GM18526 (cell line): ENCODE measurements around the gene VPS26B.

Experiments
- POLR2A ChIP-seq: IDR thresholded peaks from 3 replicates; pipeline ENCODE4 v1.6.1; 2011; ENCODE audit not compliant: insufficient read length; ENCODE audit errors: extremely low read depth

VPS26B gene

DNA sequence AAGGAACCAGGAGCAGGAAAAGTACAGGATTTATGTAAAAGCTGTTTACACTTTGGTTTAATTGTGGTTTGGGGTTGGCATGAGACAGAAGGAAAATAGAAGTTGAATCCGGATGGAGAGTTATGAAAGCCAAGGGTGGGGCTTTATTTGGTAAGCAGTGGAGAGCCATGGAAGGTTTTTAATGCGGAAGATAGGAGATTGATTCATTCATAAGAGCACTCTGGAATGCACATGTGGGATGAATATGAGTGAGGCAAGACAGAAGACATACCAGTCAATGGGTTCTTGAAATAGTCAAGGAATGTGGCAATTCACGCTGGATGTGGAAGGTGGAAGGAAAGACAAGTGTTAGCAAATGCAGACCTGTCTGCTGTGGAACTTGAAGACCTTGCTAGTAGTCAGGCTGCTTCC is 42.4 kb downstream of the VPS26B start:
- no peak for TF ChIP-seq POLR2A

DNA sequence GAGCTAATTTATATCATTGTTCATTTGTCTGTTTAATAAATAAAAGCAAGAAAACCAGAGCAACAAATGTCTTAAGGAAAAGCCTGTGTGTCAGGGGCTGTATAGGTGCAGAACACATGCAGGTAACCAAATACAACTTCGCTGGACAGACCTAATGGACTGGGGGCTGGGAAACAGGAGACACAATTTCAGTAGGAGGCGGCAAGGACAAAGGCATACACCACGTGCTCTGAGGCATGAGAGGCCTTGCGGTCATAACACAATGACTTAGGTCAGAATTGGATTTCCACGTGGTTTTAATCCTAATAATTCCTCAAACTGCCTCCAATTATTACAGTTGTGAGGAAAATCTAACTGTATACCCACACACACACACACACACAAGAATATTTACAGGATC is 43.0 kb downstream of the VPS26B start:
- no peak for TF ChIP-seq POLR2A

DNA sequence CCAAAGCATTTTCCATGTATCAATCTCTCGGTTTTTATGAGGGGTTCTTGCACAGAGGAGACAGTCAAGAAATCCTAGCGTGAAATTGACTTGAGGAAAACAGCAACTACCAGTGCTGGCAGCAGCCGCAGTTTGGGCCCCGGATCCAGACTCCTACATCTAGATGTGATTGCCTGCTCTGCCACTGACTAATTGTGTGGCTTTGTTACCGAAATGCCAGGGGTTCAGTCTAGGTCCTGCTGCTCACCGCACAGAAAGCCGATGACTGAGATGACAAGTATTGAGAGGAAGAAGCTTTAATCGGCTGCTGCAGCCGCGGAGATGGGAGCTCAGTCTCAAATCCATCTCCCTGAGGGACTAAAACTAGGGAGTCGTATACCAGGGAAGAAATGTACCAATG is 43.5 kb downstream of the VPS26B start:
- TF ChIP-seq POLR2A = no peak

DNA sequence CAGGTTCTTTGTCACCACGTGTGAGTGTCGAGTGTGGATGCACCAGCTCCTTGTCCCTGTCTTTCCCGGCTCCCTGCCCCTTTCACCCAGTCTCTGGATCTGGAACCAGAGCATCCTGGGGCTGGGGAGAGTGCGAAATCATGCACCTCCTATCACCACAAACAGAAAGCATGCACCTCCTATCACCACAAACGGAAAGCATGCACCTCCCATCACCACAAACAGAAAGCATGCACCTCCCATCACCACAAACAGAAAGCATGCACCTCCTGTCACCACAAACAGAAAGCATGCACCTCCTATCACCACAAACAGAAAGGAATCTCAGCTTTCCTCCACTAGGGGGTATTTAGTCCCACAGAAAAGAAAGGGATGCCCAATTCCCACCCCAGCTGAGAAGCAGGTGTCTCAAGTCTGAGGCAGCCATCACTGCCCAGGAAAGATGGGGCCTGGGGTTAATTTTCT is 45.8 kb downstream of the VPS26B start:
- TF ChIP-seq POLR2A = no peak

DNA sequence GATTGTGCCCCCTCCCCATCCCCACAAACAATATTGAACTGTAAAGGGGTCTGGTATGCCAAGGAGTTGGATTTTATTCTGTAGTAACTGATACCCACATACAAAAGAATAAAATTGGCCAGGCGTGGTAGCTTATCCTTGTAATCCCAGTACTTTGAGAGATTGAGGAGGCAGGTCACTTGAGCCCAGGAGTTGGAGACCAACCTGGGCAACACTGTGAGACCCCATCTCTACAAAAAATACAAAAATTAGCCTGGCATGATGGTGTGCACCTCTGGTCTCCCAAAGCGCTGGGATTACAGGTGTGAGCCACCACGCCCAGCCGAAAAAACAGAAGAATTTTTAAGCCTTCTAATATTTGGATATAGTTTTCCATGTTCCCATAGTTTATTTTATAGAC is 47.5 kb downstream of the VPS26B start:
- no peak for TF ChIP-seq POLR2A

DNA sequence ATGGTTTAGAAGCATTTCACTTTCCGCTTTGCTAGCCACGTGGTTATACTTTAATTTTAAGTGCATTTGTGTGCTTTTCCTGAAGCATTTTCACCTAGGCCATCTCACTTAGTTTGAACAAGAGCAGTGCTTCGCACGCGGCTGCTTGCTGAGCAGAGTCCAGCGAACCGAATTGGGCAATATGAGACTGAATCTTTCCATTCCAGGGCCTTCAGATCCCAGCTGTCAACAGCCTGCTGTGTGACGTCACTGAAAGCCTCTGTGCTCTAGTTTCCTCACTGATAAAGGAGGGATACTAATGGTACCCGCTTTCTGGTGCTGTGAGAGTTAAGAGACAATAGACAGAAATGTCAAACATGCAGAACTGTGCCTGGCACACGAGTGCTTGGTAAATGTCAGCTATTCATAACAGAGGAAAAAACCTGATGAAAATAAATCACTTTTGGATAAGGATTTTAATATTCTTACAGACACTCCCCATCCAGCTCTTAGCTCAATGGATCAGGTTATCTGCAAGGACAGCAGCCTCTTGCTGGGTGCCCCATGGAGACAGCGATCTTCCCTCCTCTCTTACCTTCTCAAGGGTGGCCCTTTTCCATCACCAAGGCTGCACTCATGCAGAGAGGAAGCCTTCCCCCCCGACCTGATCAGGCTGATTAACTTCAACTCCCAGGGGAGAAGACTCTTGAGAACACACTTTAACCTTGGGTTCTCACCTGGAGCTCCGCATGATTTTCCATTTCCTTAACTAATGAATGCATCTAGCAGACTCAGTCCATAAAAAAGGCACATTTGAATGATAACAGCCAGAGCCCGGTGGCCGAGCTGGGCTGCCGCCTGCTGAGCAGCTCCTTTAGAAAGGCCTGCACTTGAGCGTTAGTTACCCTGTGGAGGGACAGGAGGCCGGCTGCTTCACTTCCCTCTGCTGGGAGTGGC is 48.2 kb downstream of the VPS26B start:
- TF ChIP-seq POLR2A = no peak

DNA sequence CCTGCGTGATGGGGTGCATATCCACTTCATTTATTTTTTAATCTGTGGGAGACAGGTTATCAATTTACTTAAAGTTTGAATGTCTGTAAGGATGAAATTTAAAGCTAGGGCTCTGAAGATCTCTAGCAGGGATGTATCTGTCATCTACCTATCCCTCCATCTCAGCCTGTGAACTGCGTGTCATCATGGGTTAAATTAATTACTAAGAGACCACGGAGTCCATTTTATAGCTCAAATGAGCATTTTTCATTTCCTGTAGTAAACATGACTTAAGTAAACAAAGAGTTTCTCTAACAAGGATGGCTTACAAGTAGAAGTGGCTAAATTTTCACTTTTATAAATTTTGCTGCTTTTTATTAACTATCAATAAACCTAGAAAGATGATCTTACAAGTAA is 48.8 kb downstream of the VPS26B start:
- no peak for TF ChIP-seq POLR2A

DNA sequence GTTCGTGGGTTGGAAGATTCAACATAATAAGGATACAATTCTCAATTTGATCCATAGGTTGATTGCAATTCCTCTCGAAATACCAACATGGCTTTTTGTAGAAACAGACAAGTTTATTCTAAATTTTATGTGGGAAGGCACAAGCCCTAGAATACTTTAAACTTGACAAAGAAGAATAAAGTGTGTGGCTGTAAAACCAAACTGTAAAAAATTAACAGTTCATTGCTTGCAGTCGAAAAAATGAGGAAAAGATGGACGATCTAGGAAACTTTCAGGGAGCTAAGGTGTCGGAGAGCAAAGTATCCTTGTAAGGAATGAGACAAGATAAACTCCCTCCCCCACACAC is 50.7 kb downstream of the VPS26B start:
- no peak for TF ChIP-seq POLR2A

DNA sequence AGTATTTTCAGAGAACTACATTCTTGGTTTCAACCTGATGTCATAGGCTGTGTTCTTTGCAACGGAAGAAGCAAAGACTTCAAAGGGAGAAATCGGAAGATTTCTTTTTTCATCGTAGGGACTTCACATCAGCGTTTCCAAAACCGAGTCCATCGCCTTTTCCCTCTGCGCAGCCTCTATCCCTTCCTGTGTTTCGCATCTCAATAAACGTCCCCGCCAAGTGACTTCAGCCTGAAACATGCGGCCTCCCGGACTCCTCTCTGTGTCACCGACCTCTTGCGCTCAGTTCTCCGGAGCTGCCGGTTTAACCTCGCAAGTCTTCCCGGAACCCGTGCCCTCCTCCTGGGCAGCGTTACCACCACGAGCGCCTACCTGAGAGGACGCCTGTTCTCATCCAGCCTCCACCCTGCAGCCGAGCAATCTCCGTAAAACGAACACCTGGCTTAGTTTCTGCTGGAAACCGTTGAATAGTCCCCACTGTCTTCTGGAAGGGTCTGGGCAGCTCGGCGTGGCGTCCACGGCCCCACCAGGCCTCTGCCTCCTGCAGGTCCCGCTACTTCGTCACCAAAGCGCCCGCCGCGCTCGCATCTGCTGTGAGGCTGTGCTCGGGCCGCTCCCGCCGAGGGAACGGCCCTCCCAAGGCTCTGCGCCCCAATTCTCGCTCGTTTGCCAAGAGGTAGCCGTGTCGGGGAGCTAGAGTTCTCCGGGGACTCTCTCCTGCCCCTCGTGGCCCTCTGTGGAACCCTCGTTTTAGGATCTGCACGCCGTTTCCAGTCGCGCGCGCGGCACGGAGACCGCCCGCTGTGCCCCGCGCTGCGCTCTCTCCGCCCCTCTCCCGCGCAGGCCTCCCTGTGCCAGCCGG is 51.3 kb downstream of the VPS26B start, which contains the start of gene GLB1L3:
Gene GLB1L3, plus strand, starts transcription at position 846 of the 862 bp plus-strand sequence. CDS start 362 bp downstream, outside the sequence.
- TF ChIP-seq POLR2A = no peak

DNA sequence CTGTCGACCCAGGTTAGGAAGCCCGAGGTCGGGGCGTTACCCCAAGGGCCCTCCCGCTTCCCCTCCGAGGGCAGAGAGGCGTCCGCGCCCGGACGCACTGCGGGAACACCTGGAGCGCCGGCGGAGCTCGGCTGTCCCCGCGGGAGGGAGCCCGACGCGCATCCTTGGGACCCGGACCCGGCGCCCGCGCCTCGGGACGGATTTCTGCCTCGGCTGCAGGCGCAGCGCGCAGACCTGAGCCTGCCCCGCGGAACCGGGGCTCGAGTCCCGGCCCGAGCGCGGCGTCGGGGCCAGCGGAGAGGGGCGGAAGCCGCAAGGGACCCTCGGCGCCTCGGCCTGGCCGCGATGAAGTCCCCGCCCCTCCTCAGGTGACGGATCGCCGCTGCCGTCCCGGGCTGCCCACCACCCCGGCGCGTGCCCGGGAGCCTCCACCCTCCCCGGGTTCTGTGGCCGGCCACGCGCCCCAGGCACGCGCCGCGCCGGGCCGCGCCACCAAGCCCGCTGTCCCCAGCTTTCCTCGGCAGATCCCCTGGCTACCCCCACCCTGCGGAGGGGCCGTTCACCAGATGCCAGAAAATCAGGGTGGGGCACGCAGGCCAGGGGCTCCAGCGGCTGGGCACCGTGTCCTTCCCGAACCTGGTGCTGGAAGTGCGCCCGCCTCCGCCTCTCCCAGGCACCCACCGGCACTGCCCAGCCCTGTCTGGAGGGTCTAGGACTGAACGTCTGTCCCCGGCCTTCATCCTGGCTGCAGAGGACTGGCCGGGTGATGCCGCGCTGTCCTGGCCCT is 52.1 kb downstream of the VPS26B start:
- no peak for TF ChIP-seq POLR2A

DNA sequence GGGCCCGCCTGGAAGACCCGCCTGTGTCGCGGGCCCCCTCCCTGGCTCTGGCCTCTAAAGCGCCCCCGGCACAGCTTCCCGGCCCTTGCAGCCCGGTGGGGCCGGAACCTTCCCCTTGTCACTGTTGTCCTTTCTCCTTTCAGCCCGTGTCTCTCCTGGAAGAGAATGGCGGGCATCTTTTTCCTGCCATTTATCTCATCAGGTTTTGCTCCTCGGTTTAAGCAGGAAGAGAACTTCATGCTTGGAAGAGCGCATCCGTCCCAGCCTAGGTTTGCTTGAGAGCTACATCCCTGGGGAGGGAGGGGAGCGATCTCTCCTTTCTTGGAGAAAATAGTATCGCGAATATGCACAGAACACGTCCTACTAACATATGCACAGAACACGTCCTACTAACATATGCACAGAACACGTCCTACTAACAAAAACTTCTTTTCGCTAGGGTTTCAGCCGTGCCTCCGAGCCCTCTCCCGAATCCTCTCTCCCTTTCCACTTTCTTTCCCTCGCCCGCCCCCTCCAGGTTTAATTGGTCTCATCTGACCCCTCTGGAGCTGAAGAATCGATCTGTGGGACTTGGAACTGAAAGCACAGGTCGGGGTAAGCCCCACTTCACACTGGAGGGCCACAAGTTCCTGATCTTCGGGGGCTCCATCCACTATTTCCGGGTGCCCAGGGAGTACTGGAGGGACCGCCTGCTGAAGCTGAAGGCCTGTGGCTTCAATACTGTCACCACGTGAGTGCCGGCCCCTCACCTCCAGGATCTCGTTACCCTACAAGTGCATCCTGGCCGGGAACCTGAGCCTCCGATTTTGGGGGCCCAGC is 52.9 kb downstream of the VPS26B start:
- no peak for TF ChIP-seq POLR2A

DNA sequence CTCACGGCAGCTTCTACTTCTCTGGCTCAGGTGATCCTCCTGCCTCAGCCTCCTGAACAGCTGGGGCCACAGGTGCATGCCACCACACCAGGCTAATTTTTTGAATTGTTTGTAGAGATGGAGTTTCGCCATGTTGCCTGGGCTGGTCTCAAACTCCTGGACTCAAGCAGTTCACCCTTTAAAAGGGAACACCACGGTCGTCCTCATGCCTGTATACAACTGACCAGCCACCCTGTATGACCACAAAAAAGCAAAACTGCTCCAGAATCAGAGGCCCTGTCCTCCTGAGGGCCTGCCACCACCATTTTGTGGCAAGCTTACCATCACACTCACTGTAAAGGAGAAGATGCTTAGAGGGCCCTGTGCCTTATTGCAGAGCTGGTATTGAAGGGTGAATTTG is 53.9 kb downstream of the VPS26B start:
- no peak for TF ChIP-seq POLR2A

DNA sequence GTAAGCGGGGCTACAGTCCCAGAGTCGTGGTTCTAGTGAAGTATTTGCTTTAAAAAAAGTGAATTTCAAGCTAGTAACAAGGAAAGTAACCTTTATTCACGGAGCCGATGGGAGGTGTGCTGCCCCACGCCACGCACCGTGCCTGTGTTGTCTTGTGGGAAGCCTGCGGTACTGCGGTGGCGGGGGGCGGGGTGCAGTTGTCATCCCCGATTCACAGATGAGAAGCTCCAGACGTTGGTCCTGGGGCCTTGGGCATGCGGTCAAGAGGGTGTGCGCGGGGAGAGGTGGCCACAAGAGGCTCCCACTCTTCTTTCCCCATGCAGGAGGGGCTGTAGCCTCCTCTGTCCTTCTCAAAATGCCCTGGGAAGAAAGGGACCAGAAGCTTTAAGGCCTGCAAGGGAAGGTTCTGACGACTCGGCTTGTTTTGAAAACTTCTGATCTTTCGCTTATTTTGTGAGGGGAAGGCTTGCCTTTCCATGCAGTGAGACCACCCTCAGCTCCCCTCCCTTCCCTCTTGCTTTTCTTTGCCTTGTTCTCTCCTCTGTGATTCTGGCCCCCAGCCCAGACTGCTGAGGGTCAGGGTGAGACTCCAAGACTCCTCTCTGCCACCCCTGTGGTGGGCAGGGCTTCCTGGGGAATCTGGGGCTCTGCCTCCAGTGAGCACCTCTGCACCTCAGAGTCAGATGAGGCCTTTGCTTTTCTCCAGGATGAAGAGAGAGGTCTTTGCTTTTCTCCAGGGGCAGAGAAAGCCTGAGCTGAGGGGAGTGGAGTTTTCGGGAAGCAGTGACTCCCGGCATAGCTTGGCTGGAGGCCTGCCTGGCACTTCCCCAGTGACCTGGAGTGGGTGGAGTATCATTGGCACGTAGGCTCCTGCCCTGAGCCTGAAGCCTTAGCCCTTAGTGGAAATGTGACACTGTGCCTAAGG is 57.9 kb downstream of the VPS26B start:
- TF ChIP-seq POLR2A = no peak
